A673 (cell line): ENCODE data around the gene COIL. TPM values are rescaled to one million over a fixed set of nuclear protein-coding genes. Genes with fewer than 3 reads are reported as not detected.
A peak's percentile ranks its signal among the peaks of the same experiment; 100 is the strongest.

Experiments
- BruUV-seq: library from RNA; stranded (reverse); fragments of 400-500 nt; replicated peaks from 2 replicates; lab custom pipeline; 2021; lab: Mats Ljungman, UMichigan
- CTCF ChIA-PET: fragments of 300-600 bp; sonication (Branson Sonifier 250); formaldehyde crosslinking; loops from one replicate; lab custom pipeline; 2022; ENCODE audit warnings: antibody characterized with exemption; lab: Charles Lee
- POLR2A ChIA-PET: fragments of 300-600 bp; sonication (Branson Sonifier 250); formaldehyde crosslinking; loops from one replicate; lab custom pipeline; 2022; ENCODE audit warnings: antibody characterized with exemption; ENCODE audit not compliant: low non-redundant PET; lab: Charles Lee
- DNase-seq: peaks from one replicate; pipeline ENCODE4 v3.0.0-alpha.2; 2015; ENCODE audit warnings: low spot score
- H3K27ac ChIP-seq: fragments of 200-600 bp; sonication (generic); 2 replicates; pipeline ENCODE4 v1.5.1; 2016; ENCODE audit warnings: mixed run types, low read depth, mild to moderate bottlenecking, mixed read lengths, antibody characterized with exemption, low read length; ENCODE audit not compliant: poor library complexity, severe bottlenecking
- H3K27me3 ChIP-seq: fragments of 200-600 bp; sonication (generic); replicated peaks from 2 replicates; pipeline ENCODE4 v1.6.1; 2017; ENCODE audit warnings: mixed run types, low read depth, mild to moderate bottlenecking, mixed read lengths, antibody characterized with exemption, low read length; ENCODE audit not compliant: insufficient read depth, poor library complexity
- H3K36me3 ChIP-seq: fragments of 200-600 bp; sonication (generic); 2 replicates; pipeline ENCODE4 v1.6.1; 2016; ENCODE audit warnings: mixed run types, mild to moderate bottlenecking, mixed read lengths, antibody characterized with exemption, low read length; ENCODE audit not compliant: insufficient read depth, poor library complexity, severe bottlenecking
- H3K4me1 ChIP-seq: fragments of 200-600 bp; sonication (generic); 2 replicates; pipeline ENCODE4 v1.6.1; 2017; ENCODE audit warnings: mixed run types, mild to moderate bottlenecking, mixed read lengths, antibody characterized with exemption, low read length; ENCODE audit not compliant: insufficient read depth, poor library complexity, severe bottlenecking
- H3K4me3 ChIP-seq: fragments of 200-600 bp; sonication (generic); 2 replicates; pipeline ENCODE4 v1.5.1; 2016; ENCODE audit warnings: low read depth, mixed run types, mild to moderate bottlenecking, mixed read lengths, low read length; ENCODE audit not compliant: poor library complexity, severe bottlenecking
- H3K9me3 ChIP-seq: fragments of 200-600 bp; sonication (generic); 2 replicates; pipeline ENCODE4 v1.6.1; 2016; ENCODE audit warnings: mixed run types, low read depth, mild to moderate bottlenecking, mixed read lengths, antibody characterized with exemption, low read length; ENCODE audit not compliant: poor library complexity, severe bottlenecking
- EZH2 ChIP-seq: fragments of 200-600 bp; sonication (generic); IDR thresholded peaks from 2 replicates; pipeline ENCODE4 v1.6.1; 2017; ENCODE audit warnings: borderline replicate concordance, low read depth, mild to moderate bottlenecking, mixed read lengths, antibody characterized with exemption, low read length; ENCODE audit not compliant: poor library complexity, severe bottlenecking
- intact Hi-C: fragments of 100-400 bp; cut with micrococcal nuclease; formaldehyde crosslinking; loops from one replicate; pipeline ENCODE4 v1.10.0; 2022; ENCODE audit not compliant: unreplicated experiment
- total RNA-seq: library from RNA; stranded (reverse); gene quantifications from 2 replicates; pipeline ENCODE4 v1.2.3, GENCODE V29; 2021
- TF ChIP-seq, protein P1 (sequence below): fragments of 300-800, 200-600 bp; sonication (generic); conservative IDR thresholded peaks from 2 replicates; pipeline ENCODE4 v1.5.1; 2017; ENCODE audit warnings: low read depth, mild to moderate bottlenecking, antibody characterized with exemption, low read length, moderate library complexity, mixed read lengths

Gene COIL
- total RNA-seq, 1 experiment from 2014 or later: 23.2 TPM

GRCh38 chr17:57009737-57010445 is 49.0 kb upstream of the COIL start:
- Histone ChIP-seq H3K9me3 (no peaks in the 10 kb centered on the region), H3K4me3 (no peak overlapping the region), H3K27ac (no peak overlapping the region), H3K36me3 (no peaks in the 10 kb centered on the region), H3K27me3 (no peaks in the 10 kb centered on the region), H3K4me1 (no peaks in the 10 kb centered on the region)
- intact Hi-C loops: no loop called here
- ChIA-PET CTCF (interaction anchor here (0.6 kb wide), 3 partner anchors 60 to 1661 kb away, joined by 3 to 4 read pairs (median 3); no protein-coding TSS in a partner anchor), POLR2A (interaction anchor here (0.6 kb wide), 1 partner anchor 1481 kb away, joined by 4 read pairs; no protein-coding TSS in a partner anchor)
- peak; percentile 65 for DNase-seq
- no TSS peak for BruUV-seq
- no peak for TF ChIP-seq EZH2
- TF ChIP-seq, protein P1, sequence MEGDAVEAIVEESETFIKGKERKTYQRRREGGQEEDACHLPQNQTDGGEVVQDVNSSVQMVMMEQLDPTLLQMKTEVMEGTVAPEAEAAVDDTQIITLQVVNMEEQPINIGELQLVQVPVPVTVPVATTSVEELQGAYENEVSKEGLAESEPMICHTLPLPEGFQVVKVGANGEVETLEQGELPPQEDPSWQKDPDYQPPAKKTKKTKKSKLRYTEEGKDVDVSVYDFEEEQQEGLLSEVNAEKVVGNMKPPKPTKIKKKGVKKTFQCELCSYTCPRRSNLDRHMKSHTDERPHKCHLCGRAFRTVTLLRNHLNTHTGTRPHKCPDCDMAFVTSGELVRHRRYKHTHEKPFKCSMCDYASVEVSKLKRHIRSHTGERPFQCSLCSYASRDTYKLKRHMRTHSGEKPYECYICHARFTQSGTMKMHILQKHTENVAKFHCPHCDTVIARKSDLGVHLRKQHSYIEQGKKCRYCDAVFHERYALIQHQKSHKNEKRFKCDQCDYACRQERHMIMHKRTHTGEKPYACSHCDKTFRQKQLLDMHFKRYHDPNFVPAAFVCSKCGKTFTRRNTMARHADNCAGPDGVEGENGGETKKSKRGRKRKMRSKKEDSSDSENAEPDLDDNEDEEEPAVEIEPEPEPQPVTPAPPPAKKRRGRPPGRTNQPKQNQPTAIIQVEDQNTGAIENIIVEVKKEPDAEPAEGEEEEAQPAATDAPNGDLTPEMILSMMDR: peak; percentile 77

- Histone ChIP-seq H3K27me3 (no peaks in the 10 kb centered on the region), H3K9me3 (no peaks in the 10 kb centered on the region), H3K27ac (no peak overlapping the region), H3K4me3 (no peak overlapping the region), H3K4me1 (no peaks in the 10 kb centered on the region), H3K36me3 (no peaks in the 10 kb centered on the region)
- no peak for DNase-seq
- BruUV-seq: no TSS peak
- no peak for TF ChIP-seq EZH2
- TF ChIP-seq, protein P1: no peak
- ChIA-PET POLR2A (no interaction called here), CTCF (no interaction called here)
- intact Hi-C loops: no loop called here
These were observed 48.1 kb upstream of the COIL start for GRCh38 chr17:57008958-57009357.

GRCh38 chr17:57006040-57006439 is 45.2 kb upstream of the COIL start:
- CTCF ChIA-PET: no interaction called here
- no TSS peak for BruUV-seq
- Histone ChIP-seq H3K36me3 (no peaks in the 10 kb centered on the region), H3K27ac (no peak overlapping the region), H3K4me3 (no peak overlapping the region), H3K4me1 (no peaks in the 10 kb centered on the region), H3K9me3 (no peaks in the 10 kb centered on the region), H3K27me3 (no peaks in the 10 kb centered on the region)
- DNase-seq: no peak
- intact Hi-C loops: no loop called here
- TF ChIP-seq, protein P1: no peak
- TF ChIP-seq EZH2: no peak
- POLR2A ChIA-PET: no interaction called here
